Motor neuron (in vitro differentiated cells): ENCODE data around the gene CFDP1. TPM values are rescaled to one million over a fixed set of nuclear protein-coding genes. Genes with fewer than 3 reads are reported as not detected.

Experiments used
- ATAC-seq, 8 experiments: fragments of 200-7000 bp; cut with Tn5 transposase; replicated peaks in 6 of 8; 2 replicates each; pipeline ENCODE4 v1.8.0; 2021; ENCODE audit warnings: mild to moderate bottlenecking in 8 of 8, moderate library complexity in 8 of 8
- H3K27ac ChIP-seq, 2 donors: fragments of 250-450 bp; sonication (Bioruptor Pico); 2 replicates each; pipeline ENCODE4 v1.9.0; 2021; ENCODE audit warnings: antibody characterized with exemption in 2 of 2, mild to moderate bottlenecking in 2 of 2, moderate library complexity in 1 of 2
- H3K4me1 ChIP-seq, 2 donors: fragments of 250-450 bp; sonication (Bioruptor Pico); replicated peaks in 1 of 2; 2 replicates each; pipeline ENCODE4 v1.6.1; 2021; ENCODE audit warnings: antibody characterized with exemption in 2 of 2, mild to moderate bottlenecking in 2 of 2, moderate library complexity in 1 of 2
- H3K4me3 ChIP-seq, 5 donors: fragments of 250-450 bp; sonication (Bioruptor Pico); 2 replicates each; pipeline ENCODE4 v1.9.0; 2021; ENCODE audit warnings: antibody characterized with exemption in 5 of 5, mild to moderate bottlenecking in 5 of 5, moderate library complexity in 4 of 5
- WGBS, 10 experiments: fragments of 450-650 bp; shearing (Covaris generic); methylation state at CpG; one replicate each; pipeline ENCODE4 v1.0.0; 2022; 5-methylcytosine and 5-hydroxymethylcytosine counted together
- in situ Hi-C, 9 experiments: fragments of 400-800 bp; cut with MboI; loops; one replicate each; pipeline ENCODE4 v1.15.0; 2021; ENCODE audit warnings: low sequenced_read_pairs in 9 of 9, low pct_unique_long_range_greater_than_20kb in 2 of 9; ENCODE audit not compliant: unreplicated experiment in 9 of 9
- total RNA-seq, 8 experiments: library from RNA; unstranded; fragments of 300-600 nt; gene quantifications; 2 replicates each; pipeline versions ENCODE4 v1.2.3 to v1.2.4, GENCODE V29; 2022

Gene CFDP1
- total RNA-seq, 8 experiments from 2014 or later = 43.5 to 130 (median 107) TPM

GRCh38 chr16:75341564-75342307 lies 91.6 kb downstream of the CFDP1 start:
- in situ Hi-C loops = no loop called here
- peak overlapping the region in 1 of 2 donors; percentile 49 for H3K27ac ChIP-seq
- ATAC-seq = peak in 1 of 8 experiments; percentile 16
- H3K4me3 ChIP-seq = no peak overlapping the region
- 0 to 83% (median 50%) methylated on average over 2 to 4 of the region's 4 CpGs; no CpG with 5 or more reads in 1 of the 10 experiments for WGBS, 10 experiments
- H3K4me1 ChIP-seq = peaks cover 23 to 28% of the 10 kb centered on the region in 2 donors

- H3K27ac ChIP-seq = no peak overlapping the region
- peaks cover 23 to 28% of the 10 kb centered on the region in 2 donors for H3K4me1 ChIP-seq
- in situ Hi-C loops = no loop called here
- H3K4me3 ChIP-seq = no peak overlapping the region
- peak; percentile 20 to 91 (median 74) for ATAC-seq
- 0 to 50% (median 14%) methylated on average over 1 to 2 of the region's 2 CpGs; no CpG with 5 or more reads in 1 of the 10 experiments for WGBS, 10 experiments
Observed at GRCh38 chr16:75340741-75341491, 92.4 kb downstream of the CFDP1 start.

GRCh38 chr16:75337430-75337829 lies 95.9 kb downstream of the CFDP1 start:
- Histone ChIP-seq H3K4me1 (peaks cover 21 to 28% of the 10 kb centered on the region in 2 donors), H3K27ac (no peak overlapping the region), H3K4me3 (no peak overlapping the region)
- in situ Hi-C loops = no loop called here
- no peak for ATAC-seq
- 88 to 100% (median 100%) methylated on average over 1 to 4 of the region's 6 CpGs; no CpG with 5 or more reads in 5 of the 10 experiments for WGBS, 10 experiments

- in situ Hi-C loops = no loop called here
- peak in 3 of 8 experiments; percentile 46 to 84 (median 66) for ATAC-seq
- Histone ChIP-seq H3K4me3 (no peak overlapping the region), H3K4me1 (peaks cover 12 to 21% of the 10 kb centered on the region in 2 donors), H3K27ac (no peak overlapping the region)
- WGBS, 10 experiments = 0 to 100% (median 80%) methylated on average over 1 to 2 of the region's 2 CpGs; no CpG with 5 or more reads in 1 of the 10 experiments
Observed at GRCh38 chr16:75336521-75336920, 96.8 kb downstream of the CFDP1 start.

- in situ Hi-C loops = no loop called here
- WGBS, 10 experiments = 50 to 100% (median 88%) methylated on average over 1 to 2 of the region's 2 CpGs; no CpG with 5 or more reads in 3 of the 10 experiments
- Histone ChIP-seq H3K27ac (no peak overlapping the region), H3K4me1 (peaks cover 0 to 7% of the 10 kb centered on the region in 2 donors), H3K4me3 (no peak overlapping the region)
- no peak for ATAC-seq
Observed at GRCh38 chr16:75333721-75334163, 99.6 kb downstream of the CFDP1 start.

- WGBS, 10 experiments = 17 to 100% (median 80%) methylated on average over 1 to 4 of the region's 4 CpGs; no CpG with 5 or more reads in 1 of the 10 experiments
- ATAC-seq = no peak
- H3K4me3 ChIP-seq = no peak overlapping the region
- H3K27ac ChIP-seq = no peak overlapping the region
- in situ Hi-C loops = no loop called here
- H3K4me1 ChIP-seq = peaks cover 4 to 7% of the 10 kb centered on the region in 2 donors
Observed at GRCh38 chr16:75329943-75330342, 103.4 kb downstream of the CFDP1 start.

GRCh38 chr16:75326333-75326732 lies 107.0 kb downstream of the CFDP1 start:
- ATAC-seq = no peak
- H3K27ac ChIP-seq = no peak overlapping the region
- in situ Hi-C loops = no loop called here
- 60 to 100% (median 87%) methylated on average over 1 to 5 of the region's 5 CpGs for WGBS, 10 experiments
- peaks cover 4 to 7% of the 10 kb centered on the region in 2 donors for H3K4me1 ChIP-seq
- H3K4me3 ChIP-seq = no peak overlapping the region

GRCh38 chr16:75323933-75324332 lies 109.4 kb downstream of the CFDP1 start:
- whole genome bisulfite sequencing, 10 experiments = 20 to 100% (median 61%) methylated on average over 1 to 3 of the region's 3 CpGs; no CpG with 5 or more reads in 4 of the 10 experiments
- no peak for ATAC-seq
- in situ Hi-C loops = no loop called here
- Histone ChIP-seq H3K4me1 (peaks cover 6 to 14% of the 10 kb centered on the region in 2 donors), H3K4me3 (no peak overlapping the region), H3K27ac (no peak overlapping the region)

GRCh38 chr16:75323198-75323597 lies 110.1 kb downstream of the CFDP1 start:
- H3K27ac ChIP-seq = no peak overlapping the region
- peaks cover 6 to 14% of the 10 kb centered on the region in 2 donors for H3K4me1 ChIP-seq
- 40 to 81% (median 69%) methylated on average over 1 to 4 of the region's 4 CpGs for WGBS, 10 experiments
- in situ Hi-C loops = no loop called here
- no peak for ATAC-seq
- H3K4me3 ChIP-seq = no peak overlapping the region

GRCh38 chr16:75322740-75323139 lies 110.6 kb downstream of the CFDP1 start:
- Histone ChIP-seq H3K4me3 (no peak overlapping the region), H3K4me1 (peaks cover 6 to 14% of the 10 kb centered on the region in 2 donors), H3K27ac (no peak overlapping the region)
- no peak for ATAC-seq
- in situ Hi-C loops = no loop called here
- 23 to 100% (median 75%) methylated on average over 1 to 3 of the region's 3 CpGs; no CpG with 5 or more reads in 3 of the 10 experiments for WGBS, 10 experiments

GRCh38 chr16:75320435-75320834 lies 112.9 kb downstream of the CFDP1 start:
- 0 to 50% (median 13%) methylated on average over 1 to 3 of the region's 3 CpGs; no CpG with 5 or more reads in 4 of the 10 experiments for WGBS, 10 experiments
- in situ Hi-C loops = no loop called here
- peak in 6 of 8 experiments; percentile 20 to 87 (median 74) for ATAC-seq
- Histone ChIP-seq H3K4me3 (no peak overlapping the region), H3K4me1 (peaks cover 6 to 10% of the 10 kb centered on the region in 2 donors), H3K27ac (no peak overlapping the region)

GRCh38 chr16:75319513-75320411 lies 113.5 kb downstream of the CFDP1 start:
- Histone ChIP-seq H3K4me3 (no peak overlapping the region), H3K4me1 (peaks cover 6 to 10% of the 10 kb centered on the region in 2 donors), H3K27ac (no peak overlapping the region)
- ATAC-seq = peak in 3 of 8 experiments; percentile 31 to 43 (median 37)
- in situ Hi-C loops = no loop called here
- WGBS, 10 experiments = 16 to 76% (median 59%) methylated on average over 3 to 12 of the region's 13 CpGs
